MM.1S (cell line): Measurements from ENCODE around the gene ADK.
A peak's percentile ranks its signal among the peaks of the same experiment; 100 is the strongest.

Experiments used
- DNase-seq: peaks from one replicate; pipeline ENCODE4 v3.0.0-alpha.2; 2015
- H2AFZ ChIP-seq: fragments of 300-600 bp; sonication (generic); 2 replicates; pipeline ENCODE4 v1.6.0; 2016; ENCODE audit warnings: antibody characterized with exemption, low read length
- H3F3A ChIP-seq: fragments of 300-600 bp; sonication (generic); 2 replicates; pipeline ENCODE4 v1.6.1; 2016; ENCODE audit warnings: mild to moderate bottlenecking, antibody characterized with exemption, low read length, moderate library complexity, mixed read lengths; ENCODE audit not compliant: insufficient read depth
- H3K27ac ChIP-seq: fragments of 300-600 bp; sonication (generic); 2 replicates; pipeline ENCODE4 v1.5.1; 2016; ENCODE audit warnings: mild to moderate bottlenecking, low read length
- H3K27me3 ChIP-seq: fragments of 300-600 bp; sonication (generic); replicated peaks from 2 replicates; pipeline ENCODE4 v1.6.0; 2016; ENCODE audit warnings: low read length; ENCODE audit not compliant: insufficient read depth
- H3K36me3 ChIP-seq: fragments of 300-600 bp; sonication (generic); replicated peaks from 2 replicates; pipeline ENCODE4 v1.6.1; 2016; ENCODE audit warnings: mild to moderate bottlenecking, low read length, mixed read lengths; ENCODE audit not compliant: insufficient read depth
- H3K4me1 ChIP-seq: fragments of 300-600 bp; sonication (generic); 2 replicates; pipeline ENCODE4 v1.6.1; 2016; ENCODE audit warnings: low read length, mixed read lengths
- H3K4me2 ChIP-seq: fragments of 300-600 bp; sonication (generic); 2 replicates; pipeline ENCODE4 v1.6.0; 2016; ENCODE audit warnings: low read depth, low read length
- H3K4me3 ChIP-seq: fragments of 300-600 bp; sonication (generic); 2 replicates; pipeline ENCODE4 v1.5.1; 2016; ENCODE audit warnings: low read length, mixed read lengths
- H3K79me2 ChIP-seq: fragments of 300-600 bp; sonication (generic); 2 replicates; pipeline ENCODE4 v1.6.1; 2016; ENCODE audit warnings: mixed run types, low read length, mixed read lengths
- H3K9ac ChIP-seq: fragments of 300-600 bp; sonication (generic); 2 replicates; pipeline ENCODE4 v1.6.1; 2016; ENCODE audit warnings: low read length, mixed read lengths
- H3K9me2 ChIP-seq: fragments of 300-600 bp; sonication (generic); replicated peaks from 2 replicates; pipeline ENCODE4 v1.6.1; 2016; ENCODE audit warnings: mild to moderate bottlenecking, low read length, mixed read lengths; ENCODE audit not compliant: insufficient read depth
- H3K9me3 ChIP-seq: fragments of 300-600 bp; sonication (generic); replicated peaks from 2 replicates; pipeline ENCODE4 v1.6.1; 2016; ENCODE audit warnings: mild to moderate bottlenecking, low read length, mixed read lengths; ENCODE audit not compliant: insufficient read depth
- H4K20me1 ChIP-seq: fragments of 300-600 bp; sonication (generic); 2 replicates; pipeline ENCODE4 v1.6.1; 2016; ENCODE audit warnings: mild to moderate bottlenecking, low read length, moderate library complexity, mixed read lengths; ENCODE audit not compliant: insufficient read depth
- CTCF ChIP-seq: fragments of 300-600 bp; sonication (generic); IDR thresholded peaks from 2 replicates; pipeline ENCODE4 v1.5.1; 2016; ENCODE audit warnings: antibody characterized with exemption, low read length, mixed read lengths
- EZH2 ChIP-seq: fragments of 300-600 bp; sonication (generic); optimal IDR thresholded peaks from 2 replicates; pipeline ENCODE3; 2017; ENCODE audit warnings: low read depth, mild to moderate bottlenecking, antibody characterized with exemption, low read length, mixed read lengths
- EZH2phosphoT487 ChIP-seq: fragments of 300-600 bp; sonication (generic); IDR thresholded peaks from 2 replicates; pipeline ENCODE4 v1.6.1; 2018; ENCODE audit warnings: antibody characterized with exemption, low read length

ADK gene

GRCh38 chr10:74600170-74600569 lies 449.1 kb downstream of the ADK start:
- Histone ChIP-seq H3K27ac (peak overlapping the region; percentile 81; the same call in 1 of the 2 replicates), H3F3A (peaks cover 16% of the 10 kb centered on the region), H3K27me3 (no peaks in the 10 kb centered on the region), H4K20me1 (no peaks in the 10 kb centered on the region), H3K36me3 (no peaks in the 10 kb centered on the region; the same call in 1 of the 2 replicates), H3K79me2 (no peaks in the 10 kb centered on the region), H3K4me1 (peaks cover 29% of the 10 kb centered on the region), H3K9ac (0 out of 2 replicates have a peak overlapping the region, but pooled peaks have one; percentile 30), H3K4me2 (peak overlapping the region; percentile 77; the same call in 1 of the 2 replicates), H3K4me3 (no peak overlapping the region), H3K9me3 (no peaks in the 10 kb centered on the region), H2AFZ (no peak overlapping the region), H3K9me2 (no peaks in the 10 kb centered on the region)
- DNase-seq = no peak
- TF ChIP-seq EZH2 (no peak), CTCF (no peak), EZH2phosphoT487 (no peak)

- Histone ChIP-seq H4K20me1 (no peaks in the 10 kb centered on the region), H3K9me3 (no peaks in the 10 kb centered on the region), H3K27me3 (no peaks in the 10 kb centered on the region), H3K27ac (no peak overlapping the region), H3K4me3 (no peak overlapping the region), H3K9me2 (no peaks in the 10 kb centered on the region), H3K36me3 (no peaks in the 10 kb centered on the region; the same call in 1 of the 2 replicates), H3K4me2 (no peak overlapping the region), H3K9ac (no peak overlapping the region), H3K79me2 (no peaks in the 10 kb centered on the region), H3K4me1 (peaks cover 18% of the 10 kb centered on the region), H3F3A (peaks cover 16% of the 10 kb centered on the region), H2AFZ (no peak overlapping the region)
- no peak for DNase-seq
- TF ChIP-seq CTCF (no peak), EZH2phosphoT487 (no peak), EZH2 (no peak)
These were observed 451.6 kb downstream of the ADK start for GRCh38 chr10:74602576-74602975.

GRCh38 chr10:74610299-74610698 lies 459.3 kb downstream of the ADK start:
- Histone ChIP-seq H3F3A (no peaks in the 10 kb centered on the region), H3K27me3 (no peaks in the 10 kb centered on the region), H3K36me3 (no peaks in the 10 kb centered on the region)

More at GRCh38 chr10:74610299-74610698, 459.3 kb downstream of the ADK start:
- no peak for DNase-seq
- TF ChIP-seq EZH2phosphoT487 (no peak), EZH2 (no peak), CTCF (no peak)
- Histone ChIP-seq H3K9me3 (no peaks in the 10 kb centered on the region), H3K27ac (no peak overlapping the region), H3K4me3 (no peak overlapping the region), H3K4me2 (no peak overlapping the region), H3K9me2 (no peaks in the 10 kb centered on the region), H3K4me1 (no peaks in the 10 kb centered on the region), H3K79me2 (no peaks in the 10 kb centered on the region), H3K9ac (no peak overlapping the region), H2AFZ (no peak overlapping the region), H4K20me1 (no peaks in the 10 kb centered on the region)
